Measurements from ENCODE around the gene PRRC1. TPM values are rescaled to one million over a fixed set of nuclear protein-coding genes. Genes with fewer than 3 reads are reported as not detected.

PRRC1 gene
- total and polyA plus RNA-seq, 9 of the 15 experiments (the other 6 are each of a cell fraction or from before 2014, with no cell fraction given), result 23.4 to 68.7 (median 43.9) TPM

DNA sequence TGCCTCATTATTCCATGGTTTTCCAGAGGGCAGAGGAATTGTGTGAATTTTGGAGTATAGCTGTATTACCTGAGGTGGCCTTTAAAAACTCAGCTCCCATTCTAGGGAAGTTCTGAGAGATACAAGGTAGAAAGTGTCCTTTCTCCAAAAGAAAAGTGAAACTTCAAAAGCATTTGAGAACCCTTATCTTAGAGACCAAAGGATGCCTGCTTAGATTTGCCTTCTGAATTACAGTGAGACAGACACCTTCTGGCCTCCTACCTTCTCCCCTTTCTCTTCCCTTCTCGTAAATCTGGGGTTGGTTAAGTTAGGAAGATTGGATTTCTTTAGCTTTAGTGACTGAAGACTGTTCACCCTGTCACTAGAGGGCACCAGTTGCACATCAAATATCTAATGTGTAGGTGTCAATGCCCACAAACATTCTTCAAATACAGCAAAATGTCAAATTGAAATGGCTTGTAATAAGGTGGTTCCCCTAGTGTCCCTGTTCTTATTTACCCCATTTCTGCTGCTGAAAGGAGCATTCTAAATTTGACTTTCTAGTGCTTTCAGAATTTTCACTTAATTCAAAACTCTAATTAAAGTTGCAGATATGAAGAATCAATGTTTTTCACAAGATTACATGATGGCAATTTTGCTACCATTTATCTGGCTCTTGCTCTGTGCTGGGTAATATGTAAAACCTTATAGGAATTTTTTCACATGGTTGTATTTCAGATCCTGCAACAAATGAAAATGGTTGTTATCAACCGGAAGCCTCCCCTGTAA is 46.7 kb downstream of the PRRC1 start (continued):
- TF ChIP-seq DEAF1 (CRISPR knock-in tag; IDR thresholded peaks at IDR 0.05) (peak; percentile 48; the same call in 1 of the 2 replicates), SMC3 (conservative IDR thresholded peaks at IDR 0.05; ENCODE audit: insufficient read depth, low read depth, low read length) (peak; percentile 33; the same call in 1 of the 2 replicates), RAD21 (CRISPR knock-in tag; conservative IDR thresholded peaks at IDR 0.05 in 1 of 2, IDR thresholded peaks at IDR 0.05 in 1 of 2) (peak; percentile 73 to 82), SMAD2 (IDR thresholded peaks at IDR 0.05; ENCODE audit: low read depth, low read length) (no peak), ZC3H8 (IDR thresholded peaks at IDR 0.05) (no peak), ZNF785 (CRISPR knock-in tag; IDR thresholded peaks at IDR 0.05) (no peak), ZEB2 (IDR thresholded peaks at IDR 0.05) (no peak), ZNF274 (IDR thresholded peaks at IDR 0.05; ENCODE audit: borderline replicate concordance, low read depth, low read length) (no peak), ZNF24 (IDR thresholded peaks at IDR 0.05) (no peak), BRF1 (IDR thresholded peaks at IDR 0.05; ENCODE audit: borderline replicate concordance, extremely low read depth, insufficient read length) (no peak), FOXA3 (CRISPR knock-in tag; conservative IDR thresholded peaks at IDR 0.05 in 1 of 2, IDR thresholded peaks at IDR 0.05 in 1 of 2) (no peak)
- TF ChIP-seq, protein P1, sequence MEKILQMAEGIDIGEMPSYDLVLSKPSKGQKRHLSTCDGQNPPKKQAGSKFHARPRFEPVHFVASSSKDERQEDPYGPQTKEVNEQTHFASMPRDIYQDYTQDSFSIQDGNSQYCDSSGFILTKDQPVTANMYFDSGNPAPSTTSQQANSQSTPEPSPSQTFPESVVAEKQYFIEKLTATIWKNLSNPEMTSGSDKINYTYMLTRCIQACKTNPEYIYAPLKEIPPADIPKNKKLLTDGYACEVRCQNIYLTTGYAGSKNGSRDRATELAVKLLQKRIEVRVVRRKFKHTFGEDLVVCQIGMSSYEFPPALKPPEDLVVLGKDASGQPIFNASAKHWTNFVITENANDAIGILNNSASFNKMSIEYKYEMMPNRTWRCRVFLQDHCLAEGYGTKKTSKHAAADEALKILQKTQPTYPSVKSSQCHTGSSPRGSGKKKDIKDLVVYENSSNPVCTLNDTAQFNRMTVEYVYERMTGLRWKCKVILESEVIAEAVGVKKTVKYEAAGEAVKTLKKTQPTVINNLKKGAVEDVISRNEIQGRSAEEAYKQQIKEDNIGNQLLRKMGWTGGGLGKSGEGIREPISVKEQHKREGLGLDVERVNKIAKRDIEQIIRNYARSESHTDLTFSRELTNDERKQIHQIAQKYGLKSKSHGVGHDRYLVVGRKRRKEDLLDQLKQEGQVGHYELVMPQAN (IDR thresholded peaks at IDR 0.05; ENCODE audit: borderline replicate concordance), result no peak

Measured in K562 (cell line).